NCI-H82 (cell line): Measurements from ENCODE around the gene CUX1.
A peak's percentile ranks its signal among the peaks of the same experiment; 100 is the strongest.
"Not testable (repeated sequence)": the region's sequence is repeated elsewhere in the genome, so short reads cannot be mapped to it uniquely, and the experiment has no call there.

Experiments
- DNase-seq: peaks from one replicate; lab custom pipeline; 2025; lab: John Stamatoyannopoulos, UW

The CUX1 gene

DNA sequence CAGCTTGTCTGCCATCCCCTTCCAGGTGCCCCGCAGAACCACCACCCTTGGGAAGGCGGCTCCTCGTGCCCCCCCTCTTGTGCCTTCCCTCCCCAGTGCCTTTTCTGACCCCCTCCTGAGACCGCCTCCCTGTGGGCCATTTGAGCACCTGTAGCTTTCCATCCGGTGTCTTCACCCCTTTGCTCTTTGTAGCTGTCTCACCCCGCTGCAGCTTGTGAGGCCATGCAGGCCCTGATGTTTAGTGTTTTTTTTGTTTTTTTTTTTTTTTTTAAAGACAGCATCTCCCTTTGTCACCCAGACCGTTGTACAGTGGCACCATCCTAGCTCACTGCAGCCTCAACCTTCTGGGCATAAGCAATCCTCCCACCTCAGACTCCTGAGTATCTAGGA is 52.5 kb downstream of the CUX1 start:
- no peak for DNase-seq

DNA sequence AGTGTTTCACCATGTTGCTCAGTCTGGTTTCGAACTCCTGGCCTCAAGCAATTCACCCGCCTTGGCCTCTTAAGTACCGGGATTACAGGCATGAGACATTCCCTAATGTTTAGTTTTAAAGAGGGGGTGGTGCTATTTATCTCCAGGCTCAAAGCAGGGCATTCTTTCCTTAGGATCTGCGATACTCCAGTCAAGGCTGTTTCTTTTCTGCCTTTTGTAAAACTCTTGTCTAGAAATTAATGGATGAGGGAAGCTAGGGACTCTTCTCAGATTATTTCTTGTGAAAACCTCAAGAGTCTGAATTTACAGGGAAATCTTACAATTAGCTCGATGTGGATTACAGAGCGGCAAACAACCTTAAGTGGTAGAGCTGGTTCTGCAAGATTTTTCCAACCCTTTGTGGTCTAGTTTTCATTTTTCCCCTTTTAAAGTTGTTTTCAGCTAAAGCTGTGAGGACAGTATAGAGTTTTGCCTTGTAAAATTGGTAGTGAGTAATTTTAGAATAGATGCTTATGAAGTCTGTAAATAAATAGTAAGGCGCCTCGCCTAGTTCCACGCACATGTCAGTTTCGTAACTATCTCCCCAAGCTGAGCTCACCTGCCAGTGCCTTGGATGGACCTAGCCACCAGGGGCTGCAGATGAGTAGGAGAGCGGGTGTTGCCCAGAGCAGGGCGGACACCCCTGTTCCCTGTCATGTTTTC is 53.1 kb downstream of the CUX1 start:
- DNase-seq, result peak; percentile 26

DNA sequence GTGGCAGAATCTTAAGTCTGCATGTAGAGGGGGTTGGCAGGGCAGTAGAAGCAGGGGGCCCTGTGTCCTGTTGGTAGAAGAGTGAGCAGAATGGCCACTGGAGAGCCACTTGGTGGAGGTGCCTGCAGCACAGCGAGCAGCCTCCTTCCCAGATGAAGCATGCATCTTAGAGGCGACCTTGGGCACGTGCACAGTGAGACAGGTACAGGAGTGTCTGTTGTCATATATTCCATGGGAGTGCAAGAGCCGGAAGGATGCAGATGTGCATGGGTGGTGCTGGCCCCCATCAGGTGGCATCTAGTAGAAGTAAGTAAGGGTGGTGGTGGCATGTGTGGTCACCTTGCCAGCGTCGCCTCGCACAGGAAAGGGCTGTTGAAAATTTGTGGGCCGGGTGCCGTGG is 53.9 kb downstream of the CUX1 start:
- DNase-seq, result no peak

DNA sequence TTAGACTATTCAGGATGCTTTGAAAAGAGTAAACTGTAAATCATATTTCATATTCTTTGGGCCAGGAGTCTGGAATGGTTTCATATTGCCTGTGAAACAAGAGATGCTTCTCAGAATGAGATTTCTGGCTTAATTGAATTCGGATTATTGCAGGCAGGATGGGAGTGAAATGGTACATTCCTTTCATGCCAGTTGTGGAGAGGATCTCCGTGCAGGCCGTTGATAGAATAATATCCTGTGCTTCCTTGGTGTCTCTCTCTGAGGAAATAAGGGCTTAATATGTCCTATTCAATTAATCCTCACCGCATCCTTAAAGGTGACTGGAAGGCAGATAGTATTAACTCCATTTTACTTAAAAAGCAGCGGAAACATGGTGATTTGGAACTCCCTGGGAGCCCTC is 56.6 kb downstream of the CUX1 start:
- DNase-seq, result no peak

DNA sequence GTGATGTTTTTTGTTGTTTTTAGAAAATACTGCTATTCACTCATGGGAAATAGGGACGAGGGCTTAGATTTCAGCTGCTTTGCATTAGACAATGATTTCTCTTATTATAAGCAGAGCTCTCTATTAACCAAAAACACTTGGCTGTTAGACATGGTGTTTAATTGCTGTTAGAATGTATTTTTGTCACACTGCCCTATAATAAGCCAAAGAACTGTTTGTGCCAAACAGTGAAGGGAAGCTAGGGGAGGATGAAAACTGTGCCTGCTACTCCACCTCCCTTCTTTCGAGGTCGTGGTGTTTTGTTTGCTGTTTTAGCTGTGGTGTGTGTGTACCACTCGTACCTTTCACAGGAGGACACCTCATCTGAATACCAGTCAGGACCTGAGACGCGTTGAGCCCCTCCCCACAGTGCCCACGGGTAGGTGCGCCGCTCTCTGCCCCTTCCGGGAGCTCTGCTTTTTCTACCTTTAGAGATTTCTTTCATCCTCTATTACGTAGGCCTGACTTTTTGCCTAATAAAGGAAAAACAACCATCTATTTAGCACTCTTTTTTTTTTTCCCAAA is 57.9 kb downstream of the CUX1 start:
- DNase-seq, result no peak

DNA sequence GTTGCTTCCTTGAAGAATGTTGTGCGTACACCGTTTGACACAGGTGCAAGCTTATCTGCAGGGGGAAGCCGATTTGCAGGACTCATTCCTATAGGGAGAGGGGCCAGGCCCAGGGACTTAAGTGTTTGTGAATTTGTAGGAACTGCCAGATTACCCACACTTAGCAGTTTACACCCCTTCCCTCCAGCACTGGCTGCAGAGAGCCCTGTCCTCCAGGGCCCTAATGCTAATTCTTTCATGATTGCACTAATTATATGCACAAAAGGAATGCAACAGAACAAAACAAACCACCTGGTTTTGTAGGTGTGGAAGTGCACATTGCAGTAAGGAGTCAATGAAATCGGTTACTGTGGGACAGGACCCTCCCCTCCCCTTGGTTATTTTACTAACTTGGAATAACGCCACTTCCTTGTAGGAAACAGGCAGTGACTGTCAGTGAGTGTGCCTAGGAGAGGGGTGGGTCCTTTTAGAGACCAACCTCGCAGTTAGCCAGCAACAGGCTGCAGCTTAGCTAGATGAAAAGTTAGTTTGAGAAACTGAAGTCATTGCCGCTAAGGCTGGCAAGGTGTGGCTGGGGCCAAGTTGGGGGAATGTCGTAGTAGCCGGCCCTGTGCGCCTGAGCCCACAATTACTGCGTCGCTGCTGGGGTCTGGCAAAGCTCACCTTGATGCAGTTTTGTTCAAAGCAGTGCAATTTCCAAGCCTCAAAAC is 60.6 kb downstream of the CUX1 start:
- no peak for DNase-seq

DNA sequence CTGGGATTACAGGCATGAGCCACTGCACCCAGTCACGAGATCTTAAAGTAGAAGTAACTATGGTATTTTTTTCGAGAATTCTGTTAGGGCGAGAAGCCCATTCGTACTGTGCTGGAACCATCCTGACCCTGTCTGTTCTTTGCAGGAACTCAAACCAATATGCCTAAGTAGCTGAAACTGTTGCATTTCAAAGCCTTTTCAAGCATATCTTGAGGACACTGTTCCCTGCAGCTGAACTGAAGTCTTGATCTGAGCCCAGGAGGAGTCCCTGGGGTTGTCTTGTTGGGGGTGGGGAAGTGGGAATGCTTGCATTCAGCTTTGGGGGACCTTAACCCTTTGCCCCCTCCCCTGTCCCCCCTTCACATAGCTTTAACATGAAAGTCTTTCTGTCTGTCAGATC is 61.5 kb downstream of the CUX1 start:
- DNase-seq, result no peak

DNA sequence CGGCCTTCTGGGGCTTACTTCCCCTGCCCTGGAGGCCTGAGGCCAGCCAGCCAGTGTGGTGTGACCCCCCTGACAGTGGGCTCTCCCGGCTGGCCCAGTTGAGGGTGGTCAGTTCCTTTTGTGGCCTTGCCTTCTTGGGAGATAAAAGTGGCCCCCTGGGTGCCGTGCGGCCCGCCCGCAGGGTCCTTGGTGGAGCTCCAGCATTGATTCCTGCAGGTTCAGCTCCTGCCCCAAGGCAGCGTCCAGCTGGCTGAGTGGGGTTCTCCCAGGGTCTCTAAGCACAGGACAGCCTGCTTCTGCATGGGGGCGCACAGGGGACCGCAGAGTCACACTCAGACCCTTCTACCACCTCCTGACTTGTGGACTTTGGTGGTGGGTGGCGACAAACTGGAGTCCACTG is 62.1 kb downstream of the CUX1 start:
- DNase-seq, result no peak

DNA sequence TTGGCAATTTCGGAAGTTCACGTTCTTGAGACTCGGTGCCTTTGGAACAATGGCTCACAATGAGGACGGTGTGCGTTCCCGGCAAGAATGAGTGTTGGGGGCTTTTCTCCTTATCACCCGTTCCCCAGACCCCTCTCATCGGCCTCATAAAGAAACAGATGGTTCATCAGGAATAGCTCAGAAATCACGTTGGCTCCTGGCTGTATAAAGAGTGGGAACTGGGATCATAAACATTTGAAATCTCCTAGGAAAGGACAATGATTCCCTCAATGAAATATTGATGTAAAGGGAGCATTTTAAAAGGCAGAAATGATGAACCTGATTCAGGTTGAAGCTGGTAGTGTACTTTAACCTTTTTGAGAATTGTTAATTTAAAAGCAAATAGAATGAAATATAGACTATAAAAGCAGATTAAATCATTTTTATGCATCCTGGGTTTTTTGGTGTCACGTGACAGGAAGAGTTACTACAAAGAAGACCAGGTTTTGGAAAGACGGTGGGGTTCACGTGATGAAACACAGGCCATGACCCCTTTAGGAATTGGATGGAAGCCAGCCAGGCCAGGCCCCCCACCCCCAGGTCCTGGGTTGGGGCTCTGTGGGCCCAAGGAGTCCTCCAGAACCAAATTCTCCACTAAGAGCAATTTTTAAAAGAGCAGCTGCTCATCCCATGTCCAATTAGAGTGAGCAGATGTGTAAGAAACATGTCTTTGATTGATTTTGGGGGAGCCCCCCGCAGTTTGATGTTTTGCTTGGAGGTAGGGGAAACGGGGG is 63.0 kb downstream of the CUX1 start:
- no peak for DNase-seq

DNA sequence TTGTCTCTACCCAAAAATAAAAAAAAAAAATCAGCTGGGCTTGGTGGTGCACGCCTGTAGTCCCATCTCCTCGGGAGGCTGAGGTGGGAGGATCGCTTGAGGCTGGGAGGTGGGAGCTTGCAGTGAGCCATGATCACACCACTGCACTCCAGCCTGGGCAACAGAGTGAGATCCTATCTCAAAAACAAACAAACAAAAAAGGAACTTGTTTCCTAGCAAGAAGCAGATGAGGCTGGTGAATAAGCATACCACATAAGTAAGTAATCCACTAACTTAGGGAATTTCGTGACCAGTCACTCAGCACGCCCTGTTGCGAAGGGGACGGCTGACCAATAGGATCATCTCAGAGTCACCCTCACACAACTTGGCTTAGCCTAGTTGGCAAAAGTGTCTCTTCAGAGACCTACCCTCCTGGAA is 64.6 kb downstream of the CUX1 start:
- no peak for DNase-seq

DNA sequence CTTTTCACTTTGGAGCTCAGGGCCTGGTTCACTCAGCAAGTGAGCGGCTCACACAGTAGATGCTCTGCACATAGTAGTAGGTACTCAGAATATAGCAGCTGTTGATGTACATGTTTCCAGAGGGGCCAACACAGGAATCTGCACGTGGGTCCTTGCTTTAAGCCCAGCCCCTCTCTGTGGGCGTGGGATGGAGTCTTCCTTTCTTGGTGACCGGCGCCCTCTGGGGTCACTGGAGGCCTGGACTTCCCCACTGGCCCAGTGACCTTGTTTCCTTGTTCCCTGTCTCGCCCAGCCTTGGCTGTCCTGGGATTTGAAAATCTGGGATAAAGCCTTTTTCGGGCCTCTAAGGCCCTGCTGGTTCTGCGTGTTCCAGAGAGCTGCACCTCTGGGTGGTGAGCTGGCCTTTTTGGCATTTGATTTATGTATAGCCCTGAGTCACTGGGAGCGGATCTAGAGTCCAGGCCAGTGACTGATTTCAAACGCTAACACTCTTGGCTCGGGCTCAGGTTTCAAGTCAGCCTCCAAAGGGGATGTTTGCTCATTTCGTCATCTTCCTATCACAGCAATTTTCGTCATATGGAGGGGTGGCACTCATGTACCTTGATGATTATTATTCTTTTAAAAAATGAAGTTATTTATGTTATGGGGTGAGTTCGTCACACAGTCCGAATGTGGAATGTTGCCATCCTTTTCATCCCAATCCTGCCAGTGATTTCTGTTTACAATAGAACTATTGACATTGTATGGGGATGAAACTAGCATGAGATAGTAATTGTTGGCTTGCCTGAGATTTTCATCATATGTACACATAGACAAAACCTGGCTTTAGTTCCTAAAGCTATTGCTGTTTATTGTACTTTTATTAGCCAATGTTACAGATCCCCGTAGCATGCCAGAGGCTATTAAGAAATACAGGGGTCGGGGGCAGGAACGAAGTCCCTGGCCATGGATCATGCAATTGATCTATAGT is 65.5 kb downstream of the CUX1 start:
- peak; percentile 23 for DNase-seq

DNA sequence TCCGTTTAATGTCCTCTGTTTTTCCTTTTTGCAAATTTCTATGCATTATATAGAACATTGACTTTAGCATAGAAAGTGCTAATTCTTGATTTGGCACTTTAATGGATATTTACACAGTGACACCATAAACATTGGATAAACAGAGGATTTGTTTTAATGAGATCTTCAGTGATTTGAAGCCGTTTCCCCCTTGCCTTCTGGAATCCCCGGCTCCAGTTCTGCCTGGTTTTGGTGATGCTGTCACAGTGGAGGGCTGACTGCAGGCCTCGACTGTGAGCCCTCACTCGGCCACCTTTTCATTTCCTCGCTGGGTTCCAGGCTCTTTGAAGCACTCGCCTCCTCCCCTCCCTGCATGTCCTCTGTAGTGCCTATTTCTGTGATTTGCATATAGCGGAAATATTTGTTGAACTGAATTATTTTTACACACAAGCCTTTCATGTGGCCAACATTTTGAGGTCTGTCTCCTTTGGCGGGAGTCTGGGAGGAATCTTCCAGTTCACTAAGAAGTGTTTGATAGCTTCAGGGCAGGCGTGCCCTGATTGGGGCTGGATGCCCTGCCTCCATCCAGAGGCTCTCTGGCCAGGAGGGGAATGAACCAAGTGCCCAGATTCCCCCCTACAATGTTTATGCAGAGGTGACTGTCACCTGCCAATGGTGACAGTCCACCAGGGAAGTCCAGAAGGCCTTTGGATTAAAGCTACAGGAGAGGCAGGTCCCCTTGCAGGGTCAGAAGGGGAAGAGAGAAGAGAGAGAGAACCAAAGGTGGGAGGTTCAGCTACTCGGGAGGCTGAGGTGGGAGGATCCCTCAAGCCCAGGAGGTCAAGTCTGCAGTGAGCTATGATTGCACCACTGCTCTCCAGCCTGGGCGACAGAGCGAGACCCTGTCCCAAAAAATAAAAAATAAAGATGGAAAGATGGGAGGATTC is 67.5 kb downstream of the CUX1 start:
- DNase-seq, result peak; percentile 63

DNA sequence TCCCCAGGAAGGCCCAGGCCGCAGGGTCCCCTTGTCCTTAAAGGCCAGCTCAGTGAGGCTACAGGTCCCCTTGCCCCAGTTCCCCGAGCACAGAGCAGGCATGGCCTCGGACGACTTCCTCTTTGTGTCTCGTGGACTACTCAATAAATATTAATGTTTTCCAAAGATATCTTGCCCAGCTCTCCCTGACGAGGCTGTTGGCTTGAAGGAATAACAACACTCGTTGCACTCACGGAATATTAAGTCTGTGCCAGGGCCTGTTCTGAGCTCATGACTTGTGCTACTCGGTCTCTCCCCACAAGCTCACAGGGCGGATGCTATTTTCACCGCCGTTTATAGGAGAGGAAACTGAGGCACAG is 68.2 kb downstream of the CUX1 start:
- no peak for DNase-seq

DNA sequence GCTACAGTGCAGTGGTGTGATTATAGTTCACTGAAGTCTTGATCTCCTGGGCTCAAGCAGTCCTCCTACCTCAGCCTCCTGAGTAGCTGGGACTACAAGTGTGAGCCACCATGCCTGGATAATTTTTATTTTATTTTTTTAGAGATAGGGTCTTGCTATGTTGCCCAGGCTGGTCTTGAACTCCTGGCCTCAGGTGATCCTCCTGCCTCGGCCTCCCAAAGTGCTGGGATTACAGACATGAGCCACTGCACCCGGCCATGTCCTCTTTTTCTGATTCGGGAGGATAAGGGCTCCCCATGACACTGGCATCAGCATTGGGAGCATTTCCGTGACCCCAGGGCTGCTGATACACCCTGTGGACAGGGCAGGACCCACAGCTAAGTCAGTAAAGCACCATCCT is 69.9 kb downstream of the CUX1 start:
- DNase-seq, result not testable (repeated sequence)

DNA sequence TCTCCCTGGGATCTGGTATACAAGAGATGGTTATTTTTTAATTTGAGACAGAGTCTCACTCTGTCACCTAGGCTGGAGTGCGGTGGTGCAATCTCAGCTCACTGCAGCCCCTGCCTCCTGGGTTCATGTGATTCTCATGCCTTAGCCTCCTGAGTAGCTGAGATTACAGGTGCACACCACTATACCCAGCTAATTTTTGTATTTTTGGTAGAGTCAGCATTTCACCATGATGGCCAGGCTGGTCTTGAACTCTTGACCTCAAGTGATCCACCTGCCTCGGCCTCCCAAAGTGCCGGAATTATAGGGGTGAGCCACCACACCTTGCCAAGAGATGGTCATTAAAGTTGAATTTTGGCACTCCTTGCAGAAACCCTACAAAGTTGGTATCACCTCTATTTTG is 71.1 kb downstream of the CUX1 start:
- DNase-seq, result not testable (repeated sequence)

DNA sequence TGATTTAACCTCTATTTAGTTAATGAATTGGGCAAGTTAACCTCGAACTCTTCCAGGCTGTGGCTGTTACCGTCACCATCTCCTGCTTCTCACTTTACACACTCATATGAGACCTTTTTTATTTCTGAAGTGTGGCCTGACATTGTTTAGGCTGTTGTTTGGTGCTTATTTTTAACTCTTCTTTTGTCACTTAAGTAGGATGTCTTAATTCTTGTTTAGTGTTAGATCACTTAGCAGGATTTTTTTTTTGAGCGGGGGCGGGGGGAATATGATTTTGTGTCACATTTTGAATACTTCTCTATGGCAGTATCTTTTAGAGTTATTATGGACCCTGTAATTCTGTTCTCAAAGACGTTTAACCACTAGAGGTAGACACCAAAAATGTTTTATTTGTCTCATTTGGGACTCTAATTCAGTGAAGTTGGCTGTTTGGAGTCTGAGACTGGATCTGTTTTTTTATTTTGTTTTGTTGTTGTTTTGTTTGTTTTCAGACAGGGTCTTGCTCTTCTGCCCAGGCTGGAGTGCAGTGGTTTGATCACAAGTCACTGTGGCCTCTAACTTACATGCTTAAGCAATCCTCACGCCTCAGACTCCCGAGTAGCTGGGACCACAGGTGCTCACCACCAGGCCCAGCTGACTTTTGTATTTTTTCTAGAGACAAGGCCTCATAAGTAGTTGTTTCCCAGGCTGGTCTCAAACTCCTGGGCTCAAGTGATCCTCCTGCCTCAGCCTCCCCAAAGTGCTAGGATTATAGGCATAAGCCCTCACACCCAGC is 73.5 kb downstream of the CUX1 start:
- DNase-seq, result no peak

DNA sequence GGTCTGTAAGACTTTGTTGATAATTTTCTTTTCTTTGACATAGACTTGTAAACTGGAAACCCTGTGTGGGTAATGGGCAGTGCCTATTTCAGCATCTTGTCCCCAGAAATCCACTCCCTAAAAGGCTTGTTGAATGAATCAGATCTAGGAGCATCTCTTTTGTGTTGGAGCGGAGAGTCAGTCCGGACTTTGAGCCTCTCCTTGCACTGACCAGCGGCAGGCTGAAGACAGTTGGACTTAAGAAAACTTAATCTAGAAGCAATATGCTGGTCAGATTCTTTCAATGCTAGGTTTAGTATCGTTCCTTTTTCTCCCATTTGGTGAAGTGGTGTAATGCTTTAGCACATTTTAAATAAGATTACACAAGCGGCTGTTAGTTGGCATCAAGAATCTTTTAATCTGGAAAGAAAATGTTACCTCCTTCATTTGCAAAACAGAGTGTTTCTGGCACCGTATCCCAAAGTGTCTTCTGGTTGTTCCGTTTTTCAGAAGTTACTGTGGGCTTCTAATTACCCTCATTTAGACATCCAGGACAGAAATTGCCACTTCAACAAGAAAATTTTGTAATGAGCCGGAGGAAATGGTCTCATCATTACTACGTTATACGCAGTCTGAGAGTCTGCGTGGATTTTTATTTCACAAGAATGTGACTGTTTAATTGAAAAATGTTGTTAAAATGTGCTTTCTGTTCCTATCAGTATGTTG is 74.7 kb downstream of the CUX1 start:
- no peak for DNase-seq

DNA sequence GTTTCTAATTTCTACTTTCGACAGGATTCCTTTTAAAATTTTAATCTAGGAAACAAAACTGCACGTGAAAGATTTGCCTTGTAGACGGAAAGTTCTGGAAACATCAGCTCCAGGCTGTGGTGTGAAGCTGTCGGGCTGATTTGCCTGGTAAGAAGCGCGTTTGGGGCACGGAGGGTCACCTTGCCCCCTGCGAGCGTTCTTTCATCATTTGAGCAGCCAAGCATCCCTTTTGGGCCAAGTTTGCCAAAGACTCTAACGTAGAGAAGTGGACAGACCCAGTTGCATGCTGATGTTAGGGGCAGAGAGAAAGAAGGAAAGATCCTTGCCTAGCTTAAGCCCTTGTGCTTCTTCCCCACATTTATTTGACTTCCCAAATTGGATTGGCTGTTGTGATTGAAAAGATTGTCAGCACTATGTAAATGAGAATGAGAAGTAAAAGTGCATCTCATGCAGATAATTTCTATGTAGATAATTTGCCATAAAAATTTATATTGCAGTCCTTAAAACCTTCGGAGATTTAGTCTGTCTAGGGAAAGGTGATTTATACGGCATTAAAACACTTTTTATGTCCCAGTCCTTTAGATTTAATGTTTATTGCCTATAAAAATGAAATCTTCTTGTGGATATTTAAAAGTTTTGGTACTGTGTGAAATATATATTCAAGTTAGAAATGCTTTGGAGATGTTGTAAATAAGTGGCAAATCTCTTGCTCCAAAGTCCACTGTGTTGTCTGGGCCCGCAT is 76.1 kb downstream of the CUX1 start:
- DNase-seq, result no peak
